Islet of Langerhans (tissue), 1 donor: ENCODE data around the gene KLHL36.
"Not testable (repeated sequence)": the region's sequence is repeated elsewhere in the genome, so short reads cannot be mapped to it uniquely, and the experiment has no call there.

Experiments
- FAIRE-seq: peaks from one replicate; lab custom pipeline; 2011; peaks lifted over from hg19 to GRCh38; lab: Jason Lieb, UNC

Gene KLHL36

DNA sequence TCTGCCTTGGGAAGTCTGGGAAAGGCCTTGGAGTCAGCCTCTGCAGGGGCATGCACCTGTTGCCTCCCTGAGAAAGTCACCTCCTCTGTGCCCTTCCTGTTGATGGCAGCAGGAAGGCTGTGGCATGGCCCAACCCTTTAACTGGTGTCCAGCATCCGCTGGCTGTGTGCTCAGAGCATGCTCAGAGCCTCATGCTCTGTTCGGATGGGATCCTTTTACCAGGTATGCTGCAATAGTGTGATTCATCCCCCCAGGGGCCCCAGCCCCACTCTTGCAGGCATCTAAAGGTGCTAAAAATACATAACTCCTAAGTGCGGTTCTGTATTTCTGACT lies 24.9 kb downstream of the KLHL36 start:
- FAIRE-seq, result no peak

DNA sequence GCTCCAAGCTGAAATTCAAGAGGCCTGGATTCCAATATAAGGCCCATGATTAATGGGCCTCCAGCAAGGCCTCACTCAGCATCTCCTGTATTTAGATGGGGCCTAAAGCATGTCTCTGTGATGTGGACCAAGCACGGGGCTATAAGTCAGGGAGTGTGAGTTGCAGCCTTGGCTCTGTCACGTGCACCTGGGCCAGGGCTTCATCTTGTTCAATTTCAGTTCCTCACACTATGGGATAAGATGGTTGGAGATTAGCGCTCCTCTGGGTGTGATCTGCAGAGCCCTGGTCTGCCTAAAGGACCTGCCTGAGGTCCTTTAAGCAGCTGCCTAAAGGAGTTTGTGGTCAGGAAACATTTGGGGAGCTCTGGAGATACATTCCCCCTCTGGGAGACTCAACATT lies 25.2 kb downstream of the KLHL36 start:
- no peak for FAIRE-seq

DNA sequence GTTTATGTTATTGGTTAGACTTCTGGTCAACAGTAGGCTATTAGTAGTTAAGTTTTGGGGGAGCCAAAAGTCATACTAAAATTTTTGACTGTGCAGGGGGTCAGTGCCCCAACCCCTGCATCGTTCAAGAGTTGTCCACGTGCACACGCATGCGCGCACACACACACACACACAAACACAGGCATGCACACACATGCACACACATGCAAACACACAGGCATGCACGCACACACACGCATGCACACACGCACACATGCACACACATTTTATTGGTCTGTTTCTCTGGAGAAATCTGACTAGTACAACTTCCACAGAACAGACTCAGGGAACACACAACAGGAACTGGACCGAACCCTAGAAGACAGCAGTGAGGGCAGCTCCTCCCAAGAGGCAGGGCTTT lies 27.1 kb downstream of the KLHL36 start:
- no peak for FAIRE-seq

DNA sequence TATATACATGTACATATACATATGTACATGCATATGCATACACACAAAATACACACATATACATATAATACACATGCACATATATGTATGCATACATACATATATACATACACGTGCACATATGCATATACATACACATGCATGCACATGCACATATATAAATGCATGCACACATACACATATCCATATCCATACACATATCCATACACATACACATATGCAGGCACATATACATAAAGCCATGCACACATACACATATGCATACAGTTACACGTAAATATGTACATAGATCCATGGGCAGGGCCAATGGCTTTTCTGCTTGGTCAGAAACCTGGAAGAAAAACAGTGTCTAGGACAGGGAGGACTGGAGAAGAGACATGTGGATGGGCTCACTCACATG lies 27.6 kb downstream of the KLHL36 start:
- no peak for FAIRE-seq

DNA sequence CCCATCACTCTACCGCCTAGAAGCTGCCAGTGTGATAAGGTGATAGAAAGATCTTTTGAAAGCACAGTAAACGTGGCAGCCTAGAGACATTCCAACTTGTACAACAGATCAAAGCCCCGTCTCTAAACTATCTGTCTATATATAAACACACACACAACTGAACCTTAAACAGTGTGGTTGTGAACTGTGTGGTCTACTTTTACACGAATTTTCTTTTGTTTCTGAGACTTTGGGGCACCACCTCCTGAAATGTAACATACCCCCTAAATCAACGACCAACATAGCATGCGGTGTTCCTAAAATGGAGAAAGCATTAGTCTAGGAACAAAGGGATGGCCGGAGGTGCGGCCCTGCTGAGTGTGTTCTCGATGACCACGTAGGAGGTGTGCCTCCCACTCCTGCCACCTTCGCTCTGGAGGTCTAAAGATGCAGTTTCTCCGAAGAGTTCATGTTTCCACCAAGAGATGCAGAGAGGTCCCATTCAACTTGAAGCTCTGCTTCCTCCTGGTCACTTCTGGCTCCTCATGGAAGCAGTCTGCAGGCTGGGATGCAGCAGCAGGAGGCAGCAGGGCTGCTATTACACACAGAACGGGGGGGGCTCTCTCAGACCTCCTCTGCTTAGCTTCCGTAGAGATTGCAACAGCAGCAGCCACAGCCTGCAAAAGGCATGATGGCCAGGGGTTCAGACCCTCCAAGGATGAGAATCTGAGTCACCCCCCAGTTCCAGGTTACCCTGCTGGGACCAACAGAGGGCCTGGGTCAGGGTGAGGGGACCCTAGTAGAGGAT lies 28.9 kb downstream of the KLHL36 start:
- FAIRE-seq, result no peak

DNA sequence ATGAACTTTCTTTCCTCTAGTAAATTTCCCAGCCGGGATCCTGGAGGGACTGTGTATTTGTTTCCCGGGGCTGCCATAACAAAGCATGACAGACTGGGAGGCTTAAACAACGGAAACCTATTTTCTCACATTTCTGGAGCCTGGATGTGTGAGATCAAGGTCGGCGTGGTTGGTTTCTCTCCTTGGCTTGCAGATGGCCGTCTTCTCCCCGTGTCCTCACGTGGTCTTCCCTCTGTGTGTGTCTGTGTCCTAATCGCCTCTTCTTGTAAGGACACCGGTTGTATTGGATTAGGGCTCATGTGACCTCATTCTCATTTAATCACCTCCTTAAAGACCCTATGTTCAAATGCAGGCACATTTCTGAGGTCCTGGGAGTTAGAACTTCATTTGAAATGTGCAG lies 29.5 kb downstream of the KLHL36 start:
- FAIRE-seq, result no peak

DNA sequence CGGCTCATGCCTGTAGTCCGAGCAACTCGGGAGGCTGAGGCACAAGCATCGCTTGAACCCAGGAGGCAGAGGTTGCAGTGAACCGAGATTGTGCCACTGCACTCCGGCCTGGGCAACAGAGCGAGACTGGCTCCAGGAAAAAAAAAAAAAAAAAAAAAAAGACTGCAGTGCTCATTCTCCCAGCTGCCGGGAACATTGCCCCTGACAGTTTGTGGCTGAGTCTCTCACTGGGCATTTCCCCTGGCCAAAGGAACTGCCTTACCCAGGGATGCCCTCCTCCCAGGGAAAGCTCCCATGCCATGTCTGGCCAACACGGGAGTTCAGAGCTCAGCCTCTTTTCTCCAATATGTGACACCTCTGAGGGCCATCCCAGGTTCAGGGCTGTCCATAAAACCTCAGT lies 30.2 kb downstream of the KLHL36 start:
- no peak for FAIRE-seq

DNA sequence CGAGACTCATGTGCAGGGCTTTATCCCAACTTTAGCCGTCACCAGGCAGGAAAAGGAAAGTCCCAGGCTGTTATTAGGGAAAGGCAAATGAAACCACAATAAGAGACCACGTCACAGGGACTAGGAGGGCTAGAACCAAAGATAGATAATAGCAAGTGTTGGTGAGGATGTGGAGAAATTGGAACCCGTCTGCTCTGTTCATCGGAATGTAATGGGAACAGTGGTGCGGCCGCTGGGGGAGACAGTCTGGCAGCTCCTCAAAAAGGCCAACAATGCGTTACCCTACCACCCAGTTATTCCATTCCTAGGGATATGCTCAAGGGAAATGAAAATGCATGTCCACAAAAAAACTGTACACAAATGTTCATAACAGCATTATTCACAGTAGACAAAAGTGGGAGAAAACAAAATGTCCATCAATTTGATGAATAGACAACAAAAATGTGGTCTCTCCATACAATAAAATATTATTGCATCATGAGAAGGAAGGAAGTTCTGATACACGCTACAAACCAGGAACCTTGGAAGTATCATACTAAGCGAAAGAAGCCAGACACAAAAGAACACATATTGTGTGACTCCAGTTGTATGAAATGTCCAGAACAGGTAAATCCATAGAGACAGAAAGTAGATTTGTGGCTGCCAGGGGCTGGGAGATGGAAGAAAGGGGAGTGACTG lies 32.0 kb downstream of the KLHL36 start:
- no peak for FAIRE-seq

DNA sequence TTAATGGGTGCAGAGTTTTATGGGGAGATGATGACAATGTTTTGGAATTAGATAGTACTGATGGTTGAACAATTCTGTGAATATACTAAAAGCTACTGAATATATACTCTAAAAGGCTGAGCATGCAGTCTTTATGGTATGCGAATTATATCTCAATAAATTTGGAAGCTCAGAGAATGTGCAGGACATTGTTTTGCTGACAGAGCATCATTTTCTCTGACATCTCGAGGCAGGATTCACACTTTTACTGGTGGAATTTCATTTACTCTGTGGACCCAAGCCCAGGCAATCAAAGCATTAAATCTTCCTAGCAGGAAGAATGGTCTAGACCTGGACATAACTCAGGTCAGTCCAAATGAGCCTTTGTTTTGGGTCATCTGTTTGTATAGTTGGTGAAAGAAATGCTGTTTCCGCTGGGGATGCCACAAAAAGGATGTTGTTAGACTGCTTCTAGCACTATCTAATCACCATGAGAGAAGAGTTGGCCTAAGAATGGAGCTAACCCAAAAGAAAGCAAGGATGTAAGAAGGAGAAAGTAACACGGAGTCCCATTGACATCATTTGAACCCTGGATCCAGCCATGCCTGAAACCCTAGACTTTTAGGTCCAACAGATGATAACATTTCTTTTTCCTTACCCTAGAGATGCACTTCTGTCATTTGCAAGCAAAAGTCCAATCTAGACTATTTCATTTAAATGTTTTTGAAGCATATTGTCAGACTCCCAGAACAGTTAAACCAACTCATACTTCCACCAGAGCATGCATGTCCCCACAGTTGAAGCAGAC lies 32.7 kb downstream of the KLHL36 start:
- FAIRE-seq, result no peak

DNA sequence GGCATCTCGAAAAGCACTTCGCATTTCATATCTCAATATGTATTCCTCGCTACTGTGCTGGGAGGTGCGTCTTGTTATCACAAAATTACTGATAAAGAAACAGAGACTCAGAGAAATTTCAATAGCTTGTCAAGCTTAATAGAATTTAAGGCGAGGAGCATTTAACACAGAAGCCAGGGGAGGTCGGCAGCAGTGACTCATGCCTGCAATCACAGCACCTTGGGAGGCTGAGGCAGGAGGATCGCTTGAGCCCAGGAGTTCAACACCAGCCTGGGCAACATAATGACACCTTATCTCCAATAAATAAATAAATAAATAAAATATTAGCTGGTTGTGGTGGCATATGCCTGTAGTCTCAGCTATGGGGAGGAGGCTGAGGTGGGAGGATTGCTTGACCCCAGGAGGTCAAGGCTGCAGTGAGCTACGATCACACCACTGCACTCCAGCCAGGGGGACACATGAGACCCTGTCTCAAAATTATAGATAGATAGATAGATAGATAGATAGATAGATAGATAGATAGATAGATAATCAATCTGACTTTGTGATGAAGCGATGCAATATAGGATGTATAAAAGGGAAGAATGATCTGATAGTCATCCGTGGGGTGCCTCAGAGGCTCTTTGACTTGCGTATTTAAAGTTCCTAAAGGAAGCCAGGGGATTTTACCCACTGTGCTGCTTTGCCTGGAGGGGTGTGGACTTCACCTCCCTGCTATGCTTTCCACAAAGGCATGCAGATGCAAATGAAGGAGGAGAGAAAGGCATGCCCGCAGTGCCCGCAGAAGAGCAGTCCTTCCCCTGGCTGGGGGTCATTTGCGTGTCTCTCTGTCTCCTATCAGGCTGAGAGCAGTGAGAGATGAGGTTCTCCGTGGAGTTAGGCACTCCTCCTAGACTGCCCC lies 35.6 kb downstream of the KLHL36 start:
- FAIRE-seq, result no peak

DNA sequence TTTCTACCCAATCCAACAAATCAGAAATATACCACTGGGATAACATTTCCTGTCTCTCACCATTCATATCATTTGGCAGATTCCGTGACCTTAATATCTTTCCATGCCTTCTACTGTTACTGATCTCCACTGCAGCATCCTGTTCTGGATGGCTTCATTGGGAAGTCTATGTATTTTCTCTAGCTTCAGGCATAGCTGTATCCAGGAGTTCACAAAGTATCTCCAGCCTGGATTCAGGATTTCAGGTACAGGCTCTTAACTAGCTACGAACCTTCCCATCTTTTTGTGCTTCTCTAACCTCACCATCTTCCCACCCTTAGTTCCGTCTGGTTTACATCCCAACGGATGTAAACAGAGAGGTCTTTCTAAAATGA lies 36.3 kb downstream of the KLHL36 start:
- FAIRE-seq, result no peak

DNA sequence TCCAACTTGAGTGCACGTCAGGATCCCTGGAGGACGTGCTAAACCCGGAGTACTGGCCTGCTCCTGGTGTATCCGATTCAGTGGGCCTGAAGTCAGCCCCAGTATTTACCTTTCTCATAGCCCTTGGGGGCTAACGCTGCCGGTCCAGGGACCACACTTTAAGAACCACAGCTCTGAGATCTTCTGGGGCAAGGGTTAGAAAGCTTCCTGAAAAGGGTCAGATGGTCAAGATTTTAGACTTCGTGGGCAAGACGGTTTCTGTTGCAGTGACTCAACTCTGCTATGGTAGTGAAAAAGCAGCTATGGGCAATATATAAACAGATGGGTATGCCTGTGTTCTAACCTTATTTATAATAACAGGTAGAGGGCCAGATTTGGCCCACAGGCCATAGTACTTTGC lies 36.9 kb downstream of the KLHL36 start:
- FAIRE-seq, result no peak

DNA sequence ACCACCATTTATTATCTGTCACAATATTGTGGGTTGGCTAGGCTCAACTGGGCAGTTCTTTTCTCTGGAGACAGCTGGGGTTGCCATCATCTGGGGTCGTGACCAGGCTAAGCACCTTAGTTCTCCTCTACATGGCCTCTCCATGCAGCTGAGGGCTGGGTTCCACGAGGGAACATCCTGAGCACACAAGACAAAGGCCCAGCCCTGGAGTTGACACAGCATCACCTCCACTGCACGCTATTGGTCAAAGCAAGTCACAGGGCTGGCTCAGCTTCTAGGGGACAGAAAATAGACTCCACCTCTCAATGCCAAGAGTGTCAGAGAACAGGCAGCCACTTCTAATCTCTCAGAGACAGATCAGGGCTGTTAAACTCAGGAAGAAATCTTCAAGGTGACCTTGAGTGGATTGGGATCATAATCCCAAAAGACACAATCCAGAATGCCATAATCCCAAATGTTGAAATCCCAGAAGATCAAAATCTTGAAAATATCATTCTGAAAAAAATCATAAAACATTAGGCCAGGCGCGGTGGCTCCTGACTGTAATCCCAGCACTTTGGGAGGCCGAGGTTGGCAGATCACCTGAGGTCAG lies 38.5 kb downstream of the KLHL36 start:
- FAIRE-seq, result no peak

DNA sequence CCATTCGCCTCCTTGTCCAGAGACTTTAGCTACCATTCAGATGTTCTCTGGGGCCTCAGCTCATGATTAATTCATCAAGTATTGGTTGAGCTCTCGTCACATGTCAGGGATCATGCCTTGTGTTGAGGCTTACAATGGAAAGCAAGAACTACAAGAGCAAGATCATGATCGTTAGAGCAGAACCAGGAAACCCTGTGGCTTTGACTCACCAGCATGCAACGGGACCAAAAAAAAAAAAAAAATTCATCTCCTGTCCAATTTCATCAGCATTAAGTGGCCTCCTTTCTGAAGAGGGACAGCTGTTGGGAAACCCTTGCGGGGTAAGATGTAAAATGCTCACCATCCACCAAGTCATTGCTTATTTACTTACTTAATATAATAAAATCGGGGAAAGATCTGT lies 39.4 kb downstream of the KLHL36 start:
- no peak for FAIRE-seq

DNA sequence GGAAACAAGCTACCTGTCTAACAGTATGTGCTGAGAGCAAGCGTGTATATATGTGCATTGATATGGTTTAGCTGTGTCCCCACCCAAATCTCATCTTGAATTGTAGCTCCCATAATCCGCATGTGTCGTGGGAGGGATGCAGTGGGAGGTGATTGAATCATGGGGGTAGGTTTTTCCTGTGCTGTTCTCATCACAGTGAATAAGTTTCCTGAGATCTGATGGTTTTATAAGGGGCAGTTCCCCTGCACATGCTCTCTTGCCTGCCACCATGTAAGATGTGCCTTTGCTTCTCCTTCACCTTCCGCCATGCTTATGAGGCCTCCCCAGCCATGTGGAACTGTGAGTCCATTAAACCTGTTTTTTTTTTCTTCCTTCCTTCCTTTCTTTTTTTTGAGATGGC lies 39.9 kb downstream of the KLHL36 start:
- FAIRE-seq, result not testable (repeated sequence)

DNA sequence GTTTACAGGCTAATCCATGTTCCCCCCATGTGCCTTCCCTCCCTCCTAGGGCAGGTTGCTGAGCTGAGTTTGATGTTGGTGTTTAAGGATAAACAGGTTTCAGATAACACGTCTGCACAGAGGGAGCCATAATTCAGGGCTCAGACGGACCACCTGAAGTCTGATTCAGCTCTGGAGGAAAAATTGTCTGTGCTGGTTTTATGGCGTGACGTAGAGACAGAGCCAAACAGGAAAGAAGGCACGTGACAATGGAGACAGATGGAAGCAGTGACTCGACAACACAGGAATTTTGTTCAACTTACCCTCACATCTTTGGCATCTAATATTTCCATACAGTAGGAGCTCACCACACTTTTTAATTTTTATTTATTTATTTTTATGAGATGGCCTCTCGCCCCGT lies 40.8 kb downstream of the KLHL36 start:
- no peak for FAIRE-seq

DNA sequence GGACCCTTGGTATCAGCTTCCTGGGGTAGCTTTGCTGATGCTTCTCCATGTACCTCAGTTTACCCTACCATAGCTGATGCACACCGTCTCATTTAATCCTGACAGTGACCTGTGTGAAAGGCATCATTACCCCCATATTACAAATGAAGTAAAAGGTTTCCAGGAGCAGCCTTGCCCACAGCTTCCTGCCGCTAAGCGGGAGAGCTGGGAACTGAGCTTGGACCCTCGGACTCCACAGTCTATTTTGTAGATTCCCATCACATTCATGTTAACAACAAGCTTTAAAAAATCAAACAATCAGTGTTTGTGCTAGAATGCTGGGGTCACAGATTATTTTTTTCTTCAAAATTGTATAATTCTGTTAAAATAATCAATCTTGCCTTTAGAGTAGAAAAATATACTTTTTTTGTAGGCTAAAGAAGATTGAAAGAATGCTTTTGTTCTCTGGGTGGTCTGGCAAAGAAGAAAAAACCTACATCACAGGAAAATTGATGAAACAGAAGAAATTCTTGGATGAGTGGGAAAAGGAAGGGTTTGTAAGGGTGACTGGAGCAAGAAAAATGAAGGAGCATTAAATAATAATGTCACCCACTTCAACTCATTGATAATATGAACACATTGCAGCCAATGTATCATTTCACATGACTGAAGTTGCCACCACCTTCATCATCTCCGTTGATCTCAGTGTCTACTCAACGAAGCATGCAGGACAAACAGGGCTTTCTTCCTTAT lies 41.9 kb downstream of the KLHL36 start:
- FAIRE-seq, result no peak

DNA sequence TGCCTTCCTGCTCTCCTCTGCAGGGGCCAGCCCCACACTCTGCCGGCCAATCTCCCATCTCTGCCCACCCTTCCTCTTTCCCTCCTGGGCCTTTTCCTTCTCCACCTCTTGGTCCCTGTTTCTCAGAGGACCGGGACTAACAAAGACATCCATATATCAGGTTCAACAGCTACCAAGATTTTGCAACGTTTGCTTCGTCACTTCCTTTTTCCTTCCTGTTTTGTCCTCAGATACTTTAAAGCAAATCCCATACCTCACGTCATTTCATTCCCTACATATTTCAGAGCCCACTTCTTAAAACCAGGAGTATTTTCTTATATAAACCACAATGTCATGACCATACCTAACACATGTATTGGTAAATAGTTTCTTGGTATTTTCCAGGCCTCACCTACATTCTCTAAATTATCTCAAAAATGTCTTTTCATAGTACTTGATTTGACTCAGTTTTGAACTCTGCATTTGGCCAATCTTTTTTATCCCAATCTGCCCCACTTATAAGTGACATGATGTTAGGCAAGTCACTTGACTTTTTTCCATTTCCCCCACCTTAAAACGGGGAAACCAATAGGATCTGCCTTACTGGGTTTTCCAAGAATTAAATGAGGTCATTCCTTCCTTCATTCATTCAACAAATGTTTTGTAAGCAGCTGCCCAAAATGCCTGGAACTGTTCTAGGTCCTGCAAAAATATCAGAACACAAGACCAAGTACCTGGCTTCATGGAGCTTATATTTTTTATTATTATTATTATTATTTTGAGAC lies 44.3 kb downstream of the KLHL36 start:
- FAIRE-seq, result no peak

DNA sequence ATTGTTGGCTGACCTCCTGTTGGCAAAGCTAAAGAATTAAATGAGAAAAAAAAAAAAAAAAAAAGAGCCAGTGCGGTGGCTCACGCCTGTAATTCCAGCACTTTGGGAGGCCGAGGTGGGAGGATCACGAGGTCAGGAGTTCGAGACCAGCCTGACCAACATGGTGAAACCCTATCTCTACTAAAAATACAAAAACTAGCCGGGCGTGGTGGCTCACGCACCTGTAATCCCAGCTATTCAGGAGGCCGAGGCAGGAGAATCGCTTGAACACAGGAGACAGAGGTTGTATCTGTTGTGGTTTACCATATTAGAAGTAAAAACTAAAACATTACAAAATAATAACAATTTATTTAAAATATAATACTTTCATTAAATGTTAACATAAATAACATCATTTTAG lies 45.6 kb downstream of the KLHL36 start:
- not testable (repeated sequence) for FAIRE-seq

DNA sequence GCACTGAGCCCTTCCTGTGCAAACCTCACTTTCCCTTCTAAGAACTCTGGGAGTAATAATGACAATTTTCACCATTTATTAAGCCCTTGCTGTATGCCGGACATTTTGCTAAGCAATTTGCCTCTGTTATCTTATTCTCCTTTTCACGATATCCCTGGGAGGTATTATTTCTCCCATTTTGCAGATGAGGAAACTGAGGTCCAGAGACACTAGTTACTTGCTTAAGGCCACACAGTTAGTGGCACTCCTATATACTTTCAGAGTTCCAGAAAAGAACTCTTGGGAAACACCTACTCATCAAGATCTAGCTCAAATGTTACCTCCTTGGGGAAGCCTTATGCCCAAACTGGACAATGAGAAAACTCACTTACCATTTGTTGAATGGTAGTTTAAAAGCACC lies 46.7 kb downstream of the KLHL36 start:
- FAIRE-seq, result no peak
